GM13976 (cell line): ENCODE measurements around the gene EYA4.

Experiments used
- DNase-seq: peaks from one replicate; pipeline ENCODE4 v3.0.0; 2012; ENCODE audit warnings: low spot score
- in situ Hi-C: fragments of 300-500 bp; cut with MboI; formaldehyde crosslinking; loops from one replicate; pipeline ENCODE4 v1.12.0; 2022; ENCODE audit warnings: low sequenced_read_pairs, mixed read lengths, inconsistent platforms; ENCODE audit not compliant: unreplicated experiment
- TF ChIP-seq, protein P1 (sequence below): IDR thresholded peaks from 2 replicates; pipeline ENCODE4 v1.5.1; 2012; ENCODE audit warnings: borderline replicate concordance, mild to moderate bottlenecking; ENCODE audit not compliant: insufficient read depth; ENCODE audit errors: extremely low read depth, missing control alignments, control extremely low read depth

Gene EYA4

DNA sequence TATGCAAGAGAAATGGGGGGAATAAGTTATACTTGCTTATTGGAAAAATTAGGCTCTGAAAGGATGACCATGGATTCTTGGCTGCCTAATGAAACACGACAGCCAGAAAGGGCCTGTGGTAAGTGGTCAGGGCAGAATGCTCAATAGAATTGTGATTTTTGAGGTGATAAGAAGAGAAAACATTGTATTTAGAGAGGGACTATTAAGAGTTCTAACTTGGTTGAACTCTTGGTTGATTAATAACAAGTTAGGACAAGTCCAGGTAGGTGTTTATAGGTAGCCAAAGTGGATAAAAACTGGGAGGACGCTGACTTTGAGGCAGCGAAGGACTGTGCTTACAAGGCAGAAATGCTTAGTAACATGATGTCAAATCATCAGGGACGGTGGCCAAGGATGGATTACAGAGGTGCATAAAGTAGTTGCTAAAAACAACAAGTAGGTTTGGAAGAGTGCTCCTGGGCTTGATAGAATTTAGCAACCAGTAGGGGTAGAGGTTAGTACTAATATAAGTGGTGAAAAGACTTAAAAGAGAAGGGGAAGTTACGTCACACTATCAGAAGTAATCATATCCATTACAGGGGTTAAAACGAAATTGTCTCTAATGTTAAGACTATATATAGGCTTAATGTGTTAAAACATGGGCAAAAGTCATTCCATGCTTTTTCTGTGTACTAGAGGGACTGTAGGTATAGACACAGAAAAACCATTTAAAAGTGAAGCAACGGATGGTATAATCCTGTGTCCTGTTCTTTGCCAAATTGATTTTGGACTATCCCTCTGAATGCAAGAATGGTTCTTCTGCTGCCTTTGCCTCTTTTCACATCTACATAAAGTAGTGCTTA, 98.6 kb downstream of the EYA4 start:
- DNase-seq, result no peak
- TF ChIP-seq, protein P1, sequence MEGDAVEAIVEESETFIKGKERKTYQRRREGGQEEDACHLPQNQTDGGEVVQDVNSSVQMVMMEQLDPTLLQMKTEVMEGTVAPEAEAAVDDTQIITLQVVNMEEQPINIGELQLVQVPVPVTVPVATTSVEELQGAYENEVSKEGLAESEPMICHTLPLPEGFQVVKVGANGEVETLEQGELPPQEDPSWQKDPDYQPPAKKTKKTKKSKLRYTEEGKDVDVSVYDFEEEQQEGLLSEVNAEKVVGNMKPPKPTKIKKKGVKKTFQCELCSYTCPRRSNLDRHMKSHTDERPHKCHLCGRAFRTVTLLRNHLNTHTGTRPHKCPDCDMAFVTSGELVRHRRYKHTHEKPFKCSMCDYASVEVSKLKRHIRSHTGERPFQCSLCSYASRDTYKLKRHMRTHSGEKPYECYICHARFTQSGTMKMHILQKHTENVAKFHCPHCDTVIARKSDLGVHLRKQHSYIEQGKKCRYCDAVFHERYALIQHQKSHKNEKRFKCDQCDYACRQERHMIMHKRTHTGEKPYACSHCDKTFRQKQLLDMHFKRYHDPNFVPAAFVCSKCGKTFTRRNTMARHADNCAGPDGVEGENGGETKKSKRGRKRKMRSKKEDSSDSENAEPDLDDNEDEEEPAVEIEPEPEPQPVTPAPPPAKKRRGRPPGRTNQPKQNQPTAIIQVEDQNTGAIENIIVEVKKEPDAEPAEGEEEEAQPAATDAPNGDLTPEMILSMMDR, result no peak
- in situ Hi-C loops, result no loop called here

DNA sequence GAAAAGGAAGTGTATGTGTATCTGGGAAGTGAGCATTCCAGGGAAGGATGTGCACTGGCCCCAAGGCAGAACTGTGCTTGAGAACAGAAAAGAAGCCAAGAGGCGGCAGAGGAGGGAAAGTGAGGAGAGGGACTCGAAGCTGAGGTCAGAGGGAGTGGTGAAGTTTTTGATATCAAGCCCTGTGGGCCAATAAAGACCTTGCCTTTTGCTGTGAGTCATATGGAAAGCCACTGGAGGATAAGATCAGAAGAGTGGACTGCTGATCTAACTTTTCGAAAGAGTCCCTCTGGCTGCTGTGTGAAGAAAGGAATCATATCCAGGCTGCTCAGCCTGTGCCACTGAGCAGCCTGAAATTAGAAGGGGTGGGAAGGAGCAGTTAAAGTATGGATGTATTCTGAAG, 99.4 kb downstream of the EYA4 start:
- TF ChIP-seq, protein P1, result no peak

DNA sequence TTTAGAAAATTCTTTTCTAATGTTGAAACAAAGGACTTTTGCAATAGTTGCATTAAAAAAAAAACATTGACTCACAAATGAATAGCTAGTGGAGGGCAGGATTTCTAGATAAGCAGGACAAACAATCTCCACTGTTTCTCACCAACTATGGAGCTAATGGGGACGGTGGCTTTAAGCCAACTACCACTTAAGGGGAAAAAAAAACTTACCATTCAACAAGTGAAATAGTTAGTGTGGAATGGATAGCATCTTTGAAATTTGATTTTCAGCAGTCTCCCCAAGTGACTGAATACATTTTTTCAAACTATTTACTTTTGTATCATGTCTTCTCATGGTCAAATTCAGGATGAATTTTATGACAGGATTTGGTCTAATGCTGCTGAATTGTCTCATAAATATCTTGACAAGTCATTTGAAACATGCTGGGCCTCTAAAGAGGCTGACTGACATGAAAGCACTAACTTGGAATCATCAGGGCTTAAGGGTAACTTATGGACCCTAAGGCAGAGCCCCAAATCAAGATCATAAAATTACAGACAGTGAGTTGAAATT, 100.5 kb downstream of the EYA4 start:
- no peak for DNase-seq
- TF ChIP-seq, protein P1, result no peak
- in situ Hi-C loops, result no loop called here

More for the DNA sequence above, 99.4 kb downstream of the EYA4 start:
- no peak for DNase-seq
- in situ Hi-C loops, result no loop called here

DNA sequence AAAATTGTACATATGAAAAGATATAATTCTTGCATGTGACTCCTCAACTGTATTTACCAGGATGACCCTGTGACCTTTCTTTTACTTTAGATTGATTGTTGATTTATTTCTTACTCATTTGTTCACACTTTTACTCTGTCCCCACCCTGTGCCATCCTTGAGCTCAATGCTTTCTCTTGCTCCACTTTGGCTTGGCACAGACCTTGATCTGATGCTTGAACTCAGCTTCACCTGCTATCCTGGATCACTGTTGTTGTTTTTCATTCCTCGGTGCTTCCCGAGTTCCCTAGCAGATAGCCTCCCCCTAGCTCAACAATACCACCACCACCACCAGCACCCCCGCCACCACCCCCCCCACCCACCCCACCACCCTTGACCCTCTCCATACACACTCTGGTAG, 102.1 kb downstream of the EYA4 start:
- in situ Hi-C loops, result no loop called here
- no peak for DNase-seq
- TF ChIP-seq, protein P1, result no peak

DNA sequence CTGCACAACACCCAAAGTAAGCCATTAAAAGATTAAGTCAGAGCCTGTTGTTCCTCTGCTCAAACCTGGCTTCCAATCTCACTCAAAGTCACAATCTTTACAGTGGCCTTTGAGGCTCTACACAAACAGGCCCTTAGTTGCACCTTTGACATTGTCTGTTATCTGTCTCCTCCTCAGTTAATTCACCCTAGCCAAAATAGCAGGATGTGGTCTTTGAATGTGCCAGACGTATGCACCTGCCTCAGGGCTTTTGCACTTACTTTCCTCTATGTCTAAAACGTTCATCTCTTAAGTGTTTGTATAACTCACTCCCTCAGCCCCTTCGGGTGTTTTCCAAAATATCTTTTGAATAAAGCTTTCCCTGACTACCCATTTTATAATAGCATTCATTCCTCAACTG, 107.7 kb downstream of the EYA4 start:
- no peak for DNase-seq
- TF ChIP-seq, protein P1, result no peak

DNA sequence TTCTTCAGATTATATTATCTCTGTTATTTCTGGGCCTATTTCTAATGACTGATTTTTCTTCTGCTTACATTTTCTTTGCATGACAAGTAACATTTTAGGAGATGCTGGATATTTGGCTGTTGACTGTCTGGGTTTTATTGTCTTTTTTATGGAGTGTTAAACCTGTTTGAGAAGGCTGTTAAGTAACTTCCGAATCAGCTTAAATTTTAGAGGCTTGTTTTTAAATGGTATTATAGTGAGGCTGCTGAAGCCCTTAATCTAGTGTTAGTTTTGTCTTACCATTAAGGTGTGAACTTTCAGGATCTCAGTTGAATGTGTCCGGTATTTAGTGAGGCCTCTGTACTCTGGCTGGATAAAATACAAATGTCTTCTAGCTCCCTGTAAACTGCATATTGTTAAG, 109.8 kb downstream of the EYA4 start:
- DNase-seq, result no peak
- in situ Hi-C loops, result no loop called here

More for the DNA sequence above, 107.7 kb downstream of the EYA4 start:
- in situ Hi-C loops, result no loop called here

More for the DNA sequence above, 109.8 kb downstream of the EYA4 start:
- TF ChIP-seq, protein P1, result no peak
